Germinal center (tissue), 1 donor: ENCODE data around the gene MYDGF.
"Not testable (repeated sequence)": the region's sequence is repeated elsewhere in the genome, so short reads cannot be mapped to it uniquely, and the experiment has no call there.

ENCODE experiments used
- DNase-seq: peaks from one replicate; pipeline ENCODE4 v3.0.0; 2012; ENCODE audit warnings: mixed read lengths, low spot score

MYDGF gene

GRCh38 chr19:4699826-4700692 is 29.9 kb upstream of the MYDGF start:
- DNase-seq, result no peak

- no peak for DNase-seq
These were observed 27.2 kb upstream of the MYDGF start for GRCh38 chr19:4697304-4697703.

GRCh38 chr19:4695224-4695731 is 25.1 kb upstream of the MYDGF start:
- DNase-seq, result no peak

- DNase-seq, result no peak
These were observed 24.3 kb upstream of the MYDGF start for GRCh38 chr19:4694211-4694987.

GRCh38 chr19:4693471-4694121 is 23.5 kb upstream of the MYDGF start:
- no peak for DNase-seq

DNA sequence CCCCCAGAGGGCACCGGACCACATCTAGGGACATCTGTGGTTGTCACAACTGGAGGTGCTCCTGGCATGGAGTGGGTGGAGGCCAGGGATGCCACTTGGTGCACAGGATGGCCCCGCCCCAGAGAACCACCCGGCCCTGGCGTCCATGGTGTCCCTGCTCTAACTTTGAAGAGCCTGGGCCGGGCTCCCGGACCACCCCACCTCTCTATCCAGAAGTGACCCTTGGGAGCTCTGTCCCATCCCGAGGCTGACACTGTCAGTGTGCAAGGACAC is 22.9 kb upstream of the MYDGF start:
- no peak for DNase-seq

DNA sequence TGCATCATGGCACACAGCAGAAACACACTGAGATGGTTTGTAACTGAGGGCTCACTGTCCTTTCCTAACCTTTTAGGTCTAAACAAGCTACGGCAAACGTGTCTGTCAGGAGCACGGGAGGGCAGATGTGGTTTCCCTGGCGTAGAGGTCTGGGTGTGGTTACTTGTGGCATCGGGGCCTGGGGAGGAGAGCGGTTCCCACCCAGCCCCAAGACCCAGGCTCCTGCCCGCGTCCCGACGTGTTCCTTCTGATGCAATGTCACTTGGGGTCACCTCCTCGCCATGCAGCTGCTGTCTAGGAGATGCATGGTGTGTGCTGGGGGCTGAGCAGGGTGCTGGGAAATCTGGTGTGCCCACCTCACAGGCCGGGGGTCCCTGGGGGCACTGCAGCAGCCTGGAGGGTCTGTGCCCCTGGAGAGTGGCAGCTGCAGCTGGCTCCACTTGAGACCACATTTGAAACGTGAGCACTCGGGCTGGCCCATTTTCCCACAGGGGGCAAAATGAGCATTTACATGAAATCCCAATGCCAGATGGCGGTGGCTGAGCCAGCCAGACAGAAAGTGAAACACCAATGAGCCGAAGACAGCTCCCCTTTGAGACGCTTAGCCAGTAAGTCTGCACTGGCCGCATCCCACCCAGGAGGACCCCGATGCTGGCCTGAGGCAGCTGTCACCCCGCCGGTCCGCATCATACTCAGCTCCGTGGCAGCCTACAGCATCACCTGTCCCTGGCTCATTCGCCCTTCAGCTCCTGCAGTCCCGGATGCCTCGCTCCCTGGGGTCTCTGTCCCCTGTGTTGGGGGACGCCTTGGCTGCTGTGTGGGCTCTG is 22.3 kb upstream of the MYDGF start:
- no peak for DNase-seq

DNA sequence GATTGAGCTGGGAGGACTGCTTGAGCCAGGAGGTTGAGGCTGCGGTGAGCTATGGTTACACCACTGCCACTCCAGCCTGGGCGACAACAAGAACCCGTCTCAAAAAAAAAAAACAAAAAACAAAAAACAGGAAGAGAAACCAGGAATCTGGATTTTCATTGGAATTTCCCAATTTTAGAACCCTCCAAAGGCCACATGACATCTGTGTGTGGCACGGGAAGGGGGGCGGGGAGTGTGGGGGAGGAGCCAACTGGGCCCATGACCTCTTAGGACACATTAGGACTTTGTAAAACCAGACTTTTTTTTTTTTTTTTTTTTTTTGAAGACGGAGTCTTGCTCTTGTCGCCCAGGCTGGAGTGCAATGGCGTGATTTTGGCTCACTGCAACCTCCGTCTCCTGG is 21.2 kb upstream of the MYDGF start:
- no peak for DNase-seq

DNA sequence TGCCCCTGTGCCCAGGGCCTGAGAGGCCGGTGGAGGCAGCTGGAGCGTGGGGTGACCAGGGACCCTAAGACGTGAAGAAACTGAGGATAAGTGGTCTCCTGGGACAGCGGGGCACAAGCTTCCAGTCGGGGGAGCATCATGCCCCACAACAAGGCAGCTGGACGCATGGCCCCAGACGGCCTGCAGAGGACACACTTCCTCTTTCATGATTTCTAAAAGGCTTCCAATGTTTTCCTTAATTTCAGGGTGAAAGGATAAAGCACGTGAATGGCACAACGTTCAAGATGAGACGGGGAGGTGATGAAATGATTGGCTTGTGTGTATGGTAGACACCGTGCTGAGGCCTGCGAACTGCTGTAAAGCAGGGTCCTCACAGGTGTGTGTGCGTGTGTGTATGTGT is 20.2 kb upstream of the MYDGF start:
- no peak for DNase-seq

DNA sequence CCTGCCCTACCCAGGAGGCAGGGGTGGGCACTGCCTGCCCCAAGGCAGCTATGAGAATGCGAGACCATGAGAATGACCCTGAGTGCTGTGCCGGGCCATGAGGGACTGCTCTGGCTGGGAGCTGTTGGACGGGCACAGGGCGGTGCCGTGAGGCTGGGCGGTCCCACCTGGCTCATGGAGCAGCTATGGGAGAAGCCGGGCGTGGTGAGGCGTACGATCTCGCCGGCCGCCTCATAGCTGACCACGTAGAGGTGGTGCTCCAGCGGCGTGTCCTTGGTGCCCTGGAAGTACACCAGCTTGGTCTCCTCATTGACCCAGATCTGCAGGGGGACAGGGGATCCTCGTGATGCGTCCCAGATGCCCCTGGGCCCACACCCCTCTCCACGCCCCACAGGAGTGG is 19.3 kb upstream of the MYDGF start:
- DNase-seq, result no peak

DNA sequence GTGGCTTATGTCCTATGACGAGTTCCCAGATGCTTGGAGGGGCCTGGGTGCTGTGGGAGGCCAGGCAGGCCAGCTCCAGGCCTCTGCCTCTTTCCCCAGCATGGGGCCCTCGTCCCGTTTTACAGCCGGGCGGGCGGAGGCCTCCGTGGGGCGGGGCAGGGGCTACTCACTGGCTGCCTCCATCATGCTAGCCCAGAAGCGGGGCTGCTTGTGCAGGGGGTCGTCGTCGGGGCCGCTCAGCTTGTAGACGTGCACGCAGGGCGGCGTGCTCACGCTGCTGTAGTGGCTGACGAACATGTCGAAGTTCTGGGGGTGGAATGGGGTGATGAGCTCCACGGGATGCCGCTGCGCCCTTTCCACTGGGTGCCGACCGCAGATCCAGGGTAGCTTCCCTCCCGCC is 18.4 kb upstream of the MYDGF start:
- no peak for DNase-seq

GRCh38 chr19:4687396-4687795 is 17.3 kb upstream of the MYDGF start:
- no peak for DNase-seq

DNA sequence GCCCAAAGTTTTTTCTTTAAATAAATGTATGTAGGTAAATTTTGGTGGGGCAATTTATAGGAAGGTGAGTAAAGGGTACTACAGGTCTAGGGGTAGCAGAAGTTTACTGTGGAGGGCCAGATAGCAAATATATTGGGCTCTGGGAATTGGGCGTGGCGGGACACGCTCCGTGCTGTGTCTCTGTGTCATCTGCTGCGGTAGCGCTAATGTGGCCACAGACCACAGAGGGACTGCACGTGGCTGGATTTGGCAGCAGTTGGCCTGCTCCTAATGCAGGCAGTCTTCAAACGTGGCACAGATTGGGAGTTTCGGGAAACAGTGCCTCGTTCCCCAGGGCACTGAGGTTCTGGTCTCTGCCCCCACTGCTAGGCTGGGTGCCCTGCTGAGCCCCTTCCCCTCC is 16.6 kb upstream of the MYDGF start:
- DNase-seq, result no peak

DNA sequence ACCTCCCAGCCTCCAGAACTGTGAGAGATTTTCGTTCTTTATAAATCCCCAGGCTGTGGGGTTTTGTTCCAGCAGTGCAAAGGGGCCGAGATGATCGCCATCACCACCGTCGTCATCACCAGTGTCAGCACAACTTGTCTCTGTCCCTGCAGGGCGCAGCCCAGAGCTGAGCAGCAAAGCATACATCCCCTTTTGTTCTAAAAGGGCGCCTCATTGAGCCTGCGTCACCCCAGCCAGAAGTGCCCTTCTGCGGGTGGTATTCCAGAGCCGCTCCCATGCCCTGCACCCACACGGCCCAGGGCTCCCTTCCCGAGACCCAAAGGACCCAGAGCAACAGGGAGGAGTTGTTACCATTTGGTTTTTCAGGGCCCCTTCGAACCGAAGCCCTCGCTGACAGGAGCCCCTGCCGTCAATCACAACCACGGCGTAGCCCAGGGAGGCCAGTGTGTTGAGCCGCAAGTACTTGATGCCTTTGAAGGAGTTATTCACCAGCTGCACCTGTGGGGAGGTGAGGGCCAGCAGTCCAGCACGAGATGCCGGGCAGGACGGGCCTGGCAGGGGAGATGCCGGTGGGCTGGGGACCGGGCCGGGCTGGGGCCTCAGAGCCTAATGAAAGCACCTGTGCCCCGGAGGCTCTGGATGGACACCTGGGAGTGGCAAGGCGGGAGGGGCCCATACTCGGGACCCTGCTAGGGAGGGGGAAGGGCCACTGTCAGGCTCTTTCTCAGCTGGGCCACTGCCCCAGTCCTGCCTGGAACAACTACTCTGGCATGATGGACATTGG is 14.4 kb upstream of the MYDGF start:
- no peak for DNase-seq

DNA sequence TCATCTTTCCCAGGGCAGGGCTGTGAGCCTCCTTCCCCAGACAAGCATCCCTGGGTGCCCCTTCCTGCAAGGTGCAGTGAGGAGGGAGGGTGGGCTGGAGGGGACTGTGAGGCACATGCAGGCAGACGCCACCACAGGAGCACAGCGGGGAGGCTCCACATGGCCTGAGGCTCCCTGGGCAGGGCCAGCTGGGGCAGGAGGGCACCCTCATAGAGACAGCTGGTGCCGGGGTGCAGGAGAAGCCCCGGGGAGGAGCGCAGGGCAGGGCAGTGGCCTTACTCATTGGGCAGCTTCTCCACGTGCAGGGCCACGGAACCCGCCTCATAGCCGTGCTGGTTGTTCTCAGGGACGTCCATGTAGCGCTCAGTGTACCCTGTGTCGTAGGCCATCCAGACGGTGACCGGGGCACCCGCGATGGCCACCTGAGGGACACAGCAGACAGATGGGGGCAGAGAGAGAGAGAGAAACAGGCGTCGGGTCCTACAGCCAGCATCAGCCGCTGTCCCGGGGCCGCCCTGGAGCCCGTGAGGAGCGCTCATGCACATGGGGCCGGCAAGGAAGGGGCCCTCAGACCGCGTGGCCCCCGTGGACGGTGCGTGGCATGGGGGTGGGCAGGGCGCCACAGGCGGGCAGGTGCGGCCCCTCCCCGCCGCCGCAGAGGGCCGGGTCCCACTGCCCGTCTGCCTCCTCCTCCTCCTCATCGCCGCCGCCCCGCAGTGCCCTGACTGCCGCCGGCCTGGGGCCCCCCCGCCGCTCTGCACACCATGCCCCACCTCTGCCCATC is 12.5 kb upstream of the MYDGF start:
- DNase-seq, result no peak

DNA sequence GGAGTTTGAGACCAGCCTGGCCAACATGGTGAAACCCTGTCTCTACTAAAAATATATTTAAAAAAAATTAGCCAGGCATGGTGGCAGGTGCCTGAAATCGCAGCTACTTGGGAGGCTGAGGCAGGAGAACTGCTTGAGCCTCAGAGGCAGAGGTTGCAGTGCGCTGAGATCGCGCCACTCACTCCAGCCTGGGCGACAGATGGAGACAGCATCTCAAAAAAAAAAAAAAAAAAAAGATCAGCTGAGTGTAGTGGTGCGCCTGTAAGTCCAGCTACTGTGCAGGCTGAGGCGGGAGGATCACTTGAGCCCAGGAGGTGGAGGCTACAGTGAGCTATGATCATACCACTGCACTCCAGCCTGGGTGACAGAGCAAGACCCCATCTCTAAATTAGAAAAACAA is 9.9 kb upstream of the MYDGF start:
- not testable (repeated sequence) for DNase-seq

DNA sequence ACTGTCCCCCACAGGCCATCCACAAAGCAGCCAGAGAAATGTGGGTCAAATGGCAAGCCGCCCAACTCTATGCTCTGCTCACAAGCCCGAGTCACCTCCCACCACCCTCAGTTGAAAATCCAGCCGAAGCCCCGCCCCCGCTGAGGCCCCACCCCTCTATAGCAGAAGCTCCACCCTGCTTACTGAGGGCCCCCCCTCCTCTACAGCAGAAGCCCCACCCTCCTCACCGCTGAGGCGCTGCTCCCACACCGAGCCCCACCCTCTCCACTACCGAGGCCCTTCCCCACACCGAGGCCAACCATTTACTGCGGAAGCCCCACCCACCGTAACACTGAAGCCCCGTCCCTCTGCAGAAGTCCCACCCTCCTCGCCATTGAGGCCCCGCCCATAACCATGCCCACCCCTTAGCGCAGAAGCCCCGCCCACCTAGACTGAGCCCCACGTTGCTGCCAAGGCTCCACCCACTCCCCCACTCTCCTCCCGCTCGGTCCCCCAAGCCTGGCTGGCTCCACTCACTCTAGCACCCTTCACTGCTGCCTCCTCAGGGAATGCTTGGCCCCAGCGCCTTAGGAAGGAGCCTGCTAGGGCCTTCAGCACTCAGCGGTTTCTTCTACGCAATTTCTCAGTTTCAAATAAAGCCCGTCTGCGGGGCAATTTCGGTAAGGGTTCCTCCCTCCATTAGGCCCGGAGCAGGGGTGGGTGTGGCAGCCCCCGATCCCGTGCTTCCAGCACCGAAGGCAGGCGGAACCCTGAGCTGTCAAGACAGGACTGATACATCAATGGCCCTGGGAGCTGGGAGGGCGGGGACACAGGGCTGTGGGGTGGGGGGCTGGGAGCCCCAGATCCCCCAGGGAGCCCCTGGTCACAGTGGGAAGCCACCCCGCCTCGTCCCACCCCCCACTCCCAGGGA is 9.0 kb upstream of the MYDGF start:
- DNase-seq, result no peak

GRCh38 chr19:4676955-4677731 is 7.0 kb upstream of the MYDGF start:
- no peak for DNase-seq

DNA sequence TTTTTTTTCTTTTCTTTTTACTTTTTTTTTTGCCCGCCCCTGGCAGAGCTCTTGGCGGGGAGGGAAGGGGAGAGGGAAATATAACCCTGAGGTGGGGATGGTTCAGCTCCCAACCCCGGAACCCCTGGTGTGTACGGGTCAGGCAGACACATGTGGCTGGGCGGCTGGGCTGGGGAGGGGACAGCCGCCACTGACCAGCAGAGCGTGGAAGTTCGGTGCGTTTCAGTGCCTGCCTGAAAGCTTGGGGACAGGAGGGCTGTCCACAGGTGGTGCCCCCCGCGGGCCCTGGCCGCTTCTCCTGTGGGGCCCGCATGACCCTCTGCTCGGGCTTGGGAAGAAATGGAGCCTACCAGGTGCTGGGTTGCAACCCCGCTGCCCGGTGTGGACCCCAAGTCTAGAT is 5.2 kb upstream of the MYDGF start:
- DNase-seq, result no peak
